Osteoblast (primary cell): Measurements from ENCODE around the gene KLRC4. TPM values are rescaled to one million over a fixed set of nuclear protein-coding genes. Genes with fewer than 3 reads are reported as not detected.
"Not testable (repeated sequence)": the region's sequence is repeated elsewhere in the genome, so short reads cannot be mapped to it uniquely, and the experiment has no call there.

Experiments used
- DNase-seq: peaks from one replicate; pipeline ENCODE4 v3.0.0; 2011; ENCODE audit warnings: low spot score, mixed read lengths; ENCODE audit not compliant: insufficient read length; ENCODE audit errors: missing footprints
- H2AFZ ChIP-seq: 2 replicates; pipeline ENCODE4 v1.6.0; 2011; ENCODE audit warnings: mild to moderate bottlenecking, low read length
- H3K27ac ChIP-seq: 2 replicates; pipeline ENCODE4 v1.5.1; 2011; ENCODE audit warnings: mild to moderate bottlenecking, low read depth, low read length, moderate library complexity
- H3K27me3 ChIP-seq: 2 replicates; pipeline ENCODE4 v1.6.0; 2012; ENCODE audit warnings: mild to moderate bottlenecking, control low read depth, inconsistent platforms, low read length, moderate library complexity; ENCODE audit not compliant: insufficient read depth
- H3K36me3 ChIP-seq: 2 replicates; pipeline ENCODE4 v1.5.1; 2011; ENCODE audit warnings: mild to moderate bottlenecking, low read length, control low read depth, moderate library complexity; ENCODE audit not compliant: insufficient read depth
- H3K4me1 ChIP-seq: 2 replicates; pipeline ENCODE4 v1.5.1; 2011; ENCODE audit warnings: mild to moderate bottlenecking, low read length, control low read depth, moderate library complexity; ENCODE audit not compliant: insufficient read depth
- H3K4me2 ChIP-seq: 2 replicates; pipeline ENCODE4 v1.6.0; 2011; ENCODE audit warnings: mild to moderate bottlenecking, low read length; ENCODE audit not compliant: insufficient read depth
- H3K4me3 ChIP-seq: fragments of 200-600 bp; sonication (generic); 3 replicates; pipeline ENCODE4 v1.5.1; 2012; ENCODE audit warnings: mild to moderate bottlenecking, low read length, inconsistent platforms; ENCODE audit not compliant: insufficient read depth
- H3K79me2 ChIP-seq: 2 replicates; pipeline ENCODE4 v1.6.0; 2012; ENCODE audit warnings: mild to moderate bottlenecking, low read length, control low read depth, inconsistent platforms; ENCODE audit not compliant: insufficient read depth
- H3K9me3 ChIP-seq: 2 replicates; pipeline ENCODE4 v1.5.1; 2011; ENCODE audit warnings: low read depth, low read length, control low read depth
- H4K20me1 ChIP-seq: 2 replicates; pipeline ENCODE4 v1.6.0; 2012; ENCODE audit warnings: mild to moderate bottlenecking, low read length, control low read depth; ENCODE audit not compliant: insufficient read depth
- total RNA-seq: library from RNA; depleted of rRNA; stranded (reverse); fragments of >200 nt; gene quantifications from 2 replicates; pipeline ENCODE4 v1.2.3, GENCODE V29; 2012
- TF ChIP-seq, protein P1 (sequence below): IDR thresholded peaks from 2 replicates; pipeline ENCODE4 v1.5.1; 2011; ENCODE audit warnings: mild to moderate bottlenecking, low read depth, low read length, moderate library complexity; ENCODE audit errors: extremely low read depth

The KLRC4 gene
- total RNA-seq, 1 donor = not detected

DNA sequence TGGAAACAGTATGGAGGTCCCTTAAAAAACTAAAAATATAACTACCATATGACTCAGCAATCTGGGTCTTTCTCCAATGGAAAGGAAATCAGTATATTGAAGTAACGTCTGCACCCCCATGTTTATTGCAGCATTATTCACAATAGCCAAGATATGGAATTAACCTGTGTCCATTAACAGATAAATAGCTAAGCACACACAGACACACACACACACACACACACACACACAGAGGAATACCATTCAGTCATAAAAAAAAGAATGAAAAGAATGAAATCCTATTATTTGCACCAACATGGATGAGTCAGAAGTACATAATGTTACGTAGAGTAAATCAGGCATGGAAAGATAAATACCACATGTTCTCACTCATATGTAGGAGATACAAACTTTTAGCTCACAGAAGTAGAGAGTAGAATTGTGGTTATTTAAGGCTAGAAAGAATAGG is 24.4 kb downstream of the KLRC4 start:
- Histone ChIP-seq H3K9me3 (no peaks in the 10 kb centered on the region), H3K4me1 (peaks cover 12% of the 10 kb centered on the region), H2AFZ (no peak overlapping the region), H3K79me2 (no peaks in the 10 kb centered on the region), H4K20me1 (no peaks in the 10 kb centered on the region), H3K4me3 (no peak overlapping the region), H3K36me3 (no peaks in the 10 kb centered on the region), H3K27me3 (no peaks in the 10 kb centered on the region), H3K27ac (no peak overlapping the region), H3K4me2 (no peak overlapping the region)
- DNase-seq = peak; percentile 58
- TF ChIP-seq, protein P1, sequence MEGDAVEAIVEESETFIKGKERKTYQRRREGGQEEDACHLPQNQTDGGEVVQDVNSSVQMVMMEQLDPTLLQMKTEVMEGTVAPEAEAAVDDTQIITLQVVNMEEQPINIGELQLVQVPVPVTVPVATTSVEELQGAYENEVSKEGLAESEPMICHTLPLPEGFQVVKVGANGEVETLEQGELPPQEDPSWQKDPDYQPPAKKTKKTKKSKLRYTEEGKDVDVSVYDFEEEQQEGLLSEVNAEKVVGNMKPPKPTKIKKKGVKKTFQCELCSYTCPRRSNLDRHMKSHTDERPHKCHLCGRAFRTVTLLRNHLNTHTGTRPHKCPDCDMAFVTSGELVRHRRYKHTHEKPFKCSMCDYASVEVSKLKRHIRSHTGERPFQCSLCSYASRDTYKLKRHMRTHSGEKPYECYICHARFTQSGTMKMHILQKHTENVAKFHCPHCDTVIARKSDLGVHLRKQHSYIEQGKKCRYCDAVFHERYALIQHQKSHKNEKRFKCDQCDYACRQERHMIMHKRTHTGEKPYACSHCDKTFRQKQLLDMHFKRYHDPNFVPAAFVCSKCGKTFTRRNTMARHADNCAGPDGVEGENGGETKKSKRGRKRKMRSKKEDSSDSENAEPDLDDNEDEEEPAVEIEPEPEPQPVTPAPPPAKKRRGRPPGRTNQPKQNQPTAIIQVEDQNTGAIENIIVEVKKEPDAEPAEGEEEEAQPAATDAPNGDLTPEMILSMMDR = no peak

DNA sequence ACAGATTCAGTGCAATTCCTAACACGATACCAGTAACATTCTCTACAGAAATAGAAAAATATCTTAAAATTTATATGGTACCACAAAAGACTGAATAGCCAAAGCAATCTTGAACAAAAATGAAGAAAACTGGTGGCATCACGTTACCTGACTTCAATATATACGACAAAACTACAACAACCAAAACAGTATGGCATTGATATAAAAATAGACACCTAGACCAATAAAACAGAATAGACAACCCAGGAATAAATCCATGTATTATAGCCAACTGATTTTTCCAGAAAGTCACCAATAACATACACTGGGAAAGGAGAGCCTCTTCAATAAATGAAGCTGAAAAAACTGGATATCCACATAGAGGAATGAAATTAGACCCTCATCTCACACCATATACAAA is 25.4 kb downstream of the KLRC4 start:
- no peak overlapping the region for H3K27ac ChIP-seq
- H3K36me3 ChIP-seq = no peaks in the 10 kb centered on the region
- no peaks in the 10 kb centered on the region for H3K9me3 ChIP-seq
- H2AFZ ChIP-seq = no peak overlapping the region
- H3K27me3 ChIP-seq = no peaks in the 10 kb centered on the region
- H3K4me3 ChIP-seq = no peak overlapping the region
- no peaks in the 10 kb centered on the region for H3K79me2 ChIP-seq
- no peak overlapping the region for H3K4me2 ChIP-seq
- H4K20me1 ChIP-seq = no peaks in the 10 kb centered on the region
- peaks cover 12% of the 10 kb centered on the region for H3K4me1 ChIP-seq
- TF ChIP-seq, protein P1 = no peak
- DNase-seq = no peak

DNA sequence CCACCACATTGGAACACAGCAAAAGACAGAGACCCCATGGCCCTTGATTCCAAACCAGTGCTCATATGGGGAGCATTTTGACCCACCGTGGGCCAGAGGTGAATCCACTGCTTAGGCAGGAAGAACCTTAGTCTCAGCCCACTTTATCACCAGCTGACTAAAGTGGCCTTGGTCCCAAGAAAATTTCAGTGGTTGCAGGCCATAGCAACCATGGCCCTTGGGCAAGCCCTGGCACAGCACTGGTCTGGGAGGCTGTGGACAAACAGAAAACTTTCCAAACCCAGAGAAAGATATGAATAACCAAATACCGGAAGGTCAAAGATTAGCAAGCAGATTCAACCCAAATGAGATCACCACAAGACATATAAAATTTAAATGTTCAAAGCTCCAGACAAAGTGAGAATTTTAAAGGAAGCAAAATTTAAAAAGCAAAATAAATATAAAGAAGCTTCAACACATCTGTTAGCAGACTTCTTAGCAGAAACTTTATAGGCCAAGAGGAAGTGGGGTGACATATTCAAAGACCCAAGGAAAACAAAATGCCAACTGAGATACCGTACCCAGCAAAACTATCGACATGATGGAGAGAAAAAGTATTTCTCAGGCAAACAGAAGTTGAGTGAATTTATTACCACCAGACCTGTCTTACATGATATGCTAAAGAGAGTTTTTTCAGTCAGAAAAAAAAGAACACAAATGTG is 27.5 kb downstream of the KLRC4 start:
- no peaks in the 10 kb centered on the region for H3K27me3 ChIP-seq
- no peak overlapping the region for H3K4me3 ChIP-seq
- no peak overlapping the region for H3K27ac ChIP-seq
- H3K4me2 ChIP-seq = no peak overlapping the region
- H3K36me3 ChIP-seq = no peaks in the 10 kb centered on the region
- peak; percentile 35 for DNase-seq
- no peaks in the 10 kb centered on the region for H3K79me2 ChIP-seq
- H3K9me3 ChIP-seq = no peaks in the 10 kb centered on the region
- H4K20me1 ChIP-seq = no peaks in the 10 kb centered on the region
- TF ChIP-seq, protein P1 = no peak
- peaks cover 12% of the 10 kb centered on the region for H3K4me1 ChIP-seq
- peak overlapping the region; percentile 57 for H2AFZ ChIP-seq

DNA sequence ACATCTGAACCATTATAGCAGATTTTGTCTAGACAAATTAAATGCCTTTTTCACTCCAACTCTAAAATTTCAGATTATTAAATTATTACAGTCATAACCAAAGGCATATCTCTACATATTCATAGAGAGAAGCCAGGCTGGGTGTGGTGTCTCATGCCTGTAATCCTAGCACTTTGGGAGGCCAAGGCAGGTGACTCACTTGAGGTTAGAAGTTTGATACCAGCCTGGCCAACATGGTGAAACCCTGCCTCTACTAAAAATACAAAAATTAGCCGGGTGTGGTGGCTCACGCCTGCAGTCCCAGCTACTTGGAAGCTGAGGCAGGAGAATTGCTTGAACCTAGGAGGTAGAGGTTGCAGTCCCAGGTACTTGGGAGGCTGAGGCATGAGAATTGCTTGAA is 30.8 kb downstream of the KLRC4 start:
- H3K27ac ChIP-seq, H3K4me2 ChIP-seq, H4K20me1 ChIP-seq, H3K4me3 ChIP-seq, H3K79me2 ChIP-seq, H3K27me3 ChIP-seq, H3K36me3 ChIP-seq, DNase-seq, H3K9me3 ChIP-seq, H2AFZ ChIP-seq: not testable (repeated sequence)
- peaks cover 12% of the 10 kb centered on the region for H3K4me1 ChIP-seq
